Measurements from ENCODE around the gene INTS6. TPM values are rescaled to one million over a fixed set of nuclear protein-coding genes. Genes with fewer than 3 reads are reported as not detected.

INTS6 gene
- polyA plus RNA-seq, 4 donors = 8.9 to 23.8 (median 12.3) TPM

DNA sequence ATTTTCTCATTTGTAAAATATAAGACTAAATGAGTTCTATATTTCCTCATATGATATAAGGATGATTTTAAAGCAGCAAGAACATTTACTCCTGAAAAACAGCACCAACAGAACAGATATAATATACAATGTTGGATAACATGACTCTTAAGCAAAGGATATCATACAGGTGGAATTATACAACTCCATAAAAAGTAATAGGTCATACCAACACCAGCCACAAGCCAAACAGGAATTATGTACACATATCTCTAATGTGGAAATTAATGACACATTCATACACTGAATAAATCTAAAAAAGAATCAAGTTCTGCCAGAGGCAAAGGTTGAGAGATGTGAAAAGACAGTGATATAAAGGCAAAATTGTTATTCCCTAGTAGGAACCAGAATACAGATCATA lies 25.9 kb downstream of the INTS6 start:
- no peak for FAIRE-seq

DNA sequence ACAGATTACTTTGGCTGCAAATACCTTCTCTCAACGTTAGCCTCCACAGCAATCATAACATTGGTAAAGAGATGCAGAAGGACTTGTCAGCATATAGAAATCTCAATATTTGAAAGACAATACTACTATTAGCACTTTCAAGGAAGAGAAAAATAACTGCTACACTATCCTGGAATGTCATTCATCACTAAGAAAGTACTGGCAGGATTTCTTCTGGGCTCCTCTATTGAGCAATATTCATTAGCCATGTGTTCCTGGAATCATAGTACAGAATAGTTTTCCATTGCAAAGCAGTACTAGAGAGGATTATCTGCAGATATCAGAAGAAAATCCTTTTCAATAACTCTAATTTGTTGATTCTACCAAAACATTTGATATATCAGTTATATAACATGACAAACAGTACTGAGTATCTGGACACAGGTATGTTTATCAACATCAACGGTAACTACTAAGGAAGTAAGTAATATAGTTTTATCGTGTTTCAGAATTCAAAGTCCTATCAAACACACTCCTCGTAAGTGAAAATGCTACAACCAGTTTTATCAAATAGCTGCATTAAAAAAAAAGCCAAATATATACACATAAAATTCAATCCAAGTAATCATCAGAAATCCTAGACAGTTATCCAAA lies 27.3 kb downstream of the INTS6 start:
- DNase-seq (peak; percentile 40 to 72), FAIRE-seq (peak; percentile 97)
- no peaks in the 10 kb centered on the region for H3K9me3 ChIP-seq (ENCODE audit: control insufficient read depth in 2 of 2, insufficient read depth in 1 of 2, low read depth in 1 of 2, low read length in 1 of 2)
- no peaks in the 10 kb centered on the region for H3K27me3 ChIP-seq (ENCODE audit: control insufficient read depth in 3 of 3, insufficient read depth in 3 of 3, low read length in 3 of 3)
- peak overlapping the region in 2 of 3 donors; percentile 16 to 41 for H3K27ac ChIP-seq (ENCODE audit: low read depth in 1 of 3, low read length in 2 of 3)
- H3K4me3 ChIP-seq (ENCODE audit: low read depth in 1 of 3, low read length in 3 of 3) = no peak overlapping the region
- 16 to 56% (median 28%) methylated on average over 4 of the region's 4 CpGs for WGBS, 3 donors
- peaks cover 0 to 9% (median 3%) of the 10 kb centered on the region in 3 donors for H3K4me1 ChIP-seq (ENCODE audit: control insufficient read depth in 3 of 3, insufficient read depth in 2 of 3, low read depth in 1 of 3, low read length in 2 of 3)
- peaks cover 0 to 3% (median 2%) of the 10 kb centered on the region in 3 donors for H3K36me3 ChIP-seq (ENCODE audit: control insufficient read depth in 3 of 3, insufficient read depth in 2 of 3, low read depth in 1 of 3, low read length in 3 of 3)

More for the DNA sequence above, 25.9 kb downstream of the INTS6 start:
- H3K9me3 ChIP-seq (ENCODE audit: control insufficient read depth in 2 of 2, insufficient read depth in 1 of 2, low read depth in 1 of 2, low read length in 1 of 2) = no peaks in the 10 kb centered on the region
- H3K4me3 ChIP-seq (ENCODE audit: low read depth in 1 of 3, low read length in 3 of 3) = no peak overlapping the region
- peaks cover 0 to 9% (median 3%) of the 10 kb centered on the region in 3 donors for H3K4me1 ChIP-seq (ENCODE audit: control insufficient read depth in 3 of 3, insufficient read depth in 2 of 3, low read depth in 1 of 3, low read length in 2 of 3)
- peaks cover 0 to 4% (median 4%) of the 10 kb centered on the region in 3 donors for H3K36me3 ChIP-seq (ENCODE audit: control insufficient read depth in 3 of 3, insufficient read depth in 2 of 3, low read depth in 1 of 3, low read length in 3 of 3)
- H3K27me3 ChIP-seq (ENCODE audit: control insufficient read depth in 3 of 3, insufficient read depth in 3 of 3, low read length in 3 of 3) = no peaks in the 10 kb centered on the region
- H3K27ac ChIP-seq (ENCODE audit: low read depth in 1 of 3, low read length in 2 of 3) = no peak overlapping the region
- DNase-seq = peak in 1 of 2 donors; percentile 15

DNA sequence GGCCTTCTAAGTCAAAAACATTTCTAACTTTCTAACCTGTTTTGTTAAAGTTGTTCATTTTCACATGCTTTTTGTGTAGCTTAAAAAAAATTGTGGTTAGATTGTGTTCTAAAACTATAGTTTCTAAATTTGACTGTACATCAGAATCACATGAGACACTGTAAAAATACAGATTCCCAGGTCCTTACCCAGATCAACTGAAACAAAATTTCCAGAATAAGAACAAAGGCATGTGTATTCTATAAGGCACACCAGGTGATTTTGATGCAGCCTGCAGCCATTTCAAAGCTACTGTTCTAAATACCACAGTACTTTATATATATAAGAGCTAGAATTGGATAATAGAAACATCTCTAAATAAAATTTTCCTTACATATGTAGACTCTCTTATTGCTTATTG lies 29.1 kb downstream of the INTS6 start:
- peaks cover 0 to 9% (median 3%) of the 10 kb centered on the region in 3 donors for H3K4me1 ChIP-seq (ENCODE audit: control insufficient read depth in 3 of 3, insufficient read depth in 2 of 3, low read depth in 1 of 3, low read length in 2 of 3)
- DNase-seq (no peak), FAIRE-seq (no peak)
- H3K27me3 ChIP-seq (ENCODE audit: control insufficient read depth in 3 of 3, insufficient read depth in 3 of 3, low read length in 3 of 3) = no peaks in the 10 kb centered on the region
- no peak overlapping the region for H3K27ac ChIP-seq (ENCODE audit: low read depth in 1 of 3, low read length in 2 of 3)
- H3K4me3 ChIP-seq (ENCODE audit: low read depth in 1 of 3, low read length in 3 of 3) = no peak overlapping the region
- H3K9me3 ChIP-seq (ENCODE audit: control insufficient read depth in 2 of 2, insufficient read depth in 1 of 2, low read depth in 1 of 2, low read length in 1 of 2) = no peaks in the 10 kb centered on the region
- H3K36me3 ChIP-seq (ENCODE audit: control insufficient read depth in 3 of 3, insufficient read depth in 2 of 3, low read depth in 1 of 3, low read length in 3 of 3) = peaks cover 0 to 2% (median 2%) of the 10 kb centered on the region in 3 donors

DNA sequence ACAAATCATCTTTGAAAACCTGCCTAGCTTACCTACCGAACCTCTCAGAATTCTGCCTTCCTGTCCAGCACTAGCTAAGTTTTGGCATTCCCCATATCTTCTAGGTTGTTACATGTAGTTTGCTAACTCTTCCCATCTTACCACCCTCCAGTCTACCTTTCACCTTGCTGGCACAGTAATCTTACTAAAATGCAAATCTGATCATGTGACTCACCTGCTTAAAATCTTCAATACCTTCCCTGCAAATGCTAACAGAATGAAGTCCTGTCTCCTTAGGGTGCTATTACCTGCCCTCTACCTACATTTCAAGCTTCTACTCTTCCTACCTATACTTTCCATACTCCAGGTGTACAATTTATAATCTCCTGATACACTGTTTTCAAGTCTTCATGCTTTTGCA lies 30.4 kb downstream of the INTS6 start:
- Histone ChIP-seq H3K4me3 (ENCODE audit: low read depth in 1 of 3, low read length in 3 of 3) (no peak overlapping the region), H3K9me3 (ENCODE audit: control insufficient read depth in 2 of 2, insufficient read depth in 1 of 2, low read depth in 1 of 2, low read length in 1 of 2) (no peaks in the 10 kb centered on the region), H3K27ac (ENCODE audit: low read depth in 1 of 3, low read length in 2 of 3) (no peak overlapping the region), H3K36me3 (ENCODE audit: control insufficient read depth in 3 of 3, insufficient read depth in 2 of 3, low read depth in 1 of 3, low read length in 3 of 3) (peaks cover 0 to 5% (median 1%) of the 10 kb centered on the region in 3 donors), H3K27me3 (ENCODE audit: control insufficient read depth in 3 of 3, insufficient read depth in 3 of 3, low read length in 3 of 3) (no peaks in the 10 kb centered on the region), H3K4me1 (ENCODE audit: control insufficient read depth in 3 of 3, insufficient read depth in 2 of 3, low read depth in 1 of 3, low read length in 2 of 3) (peaks cover 0 to 9% (median 3%) of the 10 kb centered on the region in 3 donors)
- FAIRE-seq = no peak
- 79 to 89% (median 83%) methylated on average over 1 of the region's 1 CpG for WGBS, 3 donors
- no peak for DNase-seq

DNA sequence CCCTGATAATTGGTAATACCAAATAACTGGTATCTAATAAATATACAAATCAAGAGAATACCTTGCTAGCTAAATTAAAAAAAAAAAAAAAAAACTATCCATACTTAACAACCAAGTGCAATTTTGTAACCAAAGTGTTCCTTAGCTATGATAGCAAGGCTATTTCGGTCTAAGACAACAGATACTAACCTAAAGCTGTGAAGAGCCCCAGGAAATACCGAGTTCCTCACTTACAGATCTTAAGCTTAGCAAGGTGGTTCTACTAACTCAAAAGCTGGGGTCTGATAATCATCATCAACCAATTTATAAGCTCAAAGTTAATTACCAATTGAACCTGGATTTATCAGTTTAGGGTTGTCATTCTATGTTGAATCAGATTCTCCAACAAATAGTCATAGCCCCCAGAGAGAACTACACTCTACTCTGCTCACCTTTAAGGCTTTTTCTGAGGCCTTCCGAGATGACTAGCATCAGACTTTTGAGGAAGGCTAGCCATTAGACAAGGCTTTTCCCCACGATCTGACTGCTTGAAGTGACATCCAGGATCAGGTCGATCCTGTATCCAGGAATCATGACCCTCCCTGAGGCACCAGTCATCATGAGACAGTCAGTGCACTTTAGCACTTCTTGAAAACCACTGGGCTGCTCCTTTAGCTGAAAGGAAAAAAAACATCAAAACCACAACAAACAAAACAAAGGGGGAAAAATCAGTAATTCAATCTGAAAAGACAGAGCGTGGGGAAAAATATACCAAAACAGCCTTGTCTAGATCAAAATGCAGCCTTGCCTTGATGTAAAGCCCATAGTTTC lies 31.9 kb downstream of the INTS6 start:
- FAIRE-seq (no peak), DNase-seq (peak in 1 of 2 donors; percentile 6)
- H3K4me1 ChIP-seq (ENCODE audit: control insufficient read depth in 3 of 3, insufficient read depth in 2 of 3, low read depth in 1 of 3, low read length in 2 of 3) = peaks cover 0 to 7% (median 3%) of the 10 kb centered on the region in 3 donors
- H3K36me3 ChIP-seq (ENCODE audit: control insufficient read depth in 3 of 3, insufficient read depth in 2 of 3, low read depth in 1 of 3, low read length in 3 of 3) = peaks cover 0 to 5% (median 2%) of the 10 kb centered on the region in 3 donors
- H3K27me3 ChIP-seq (ENCODE audit: control insufficient read depth in 3 of 3, insufficient read depth in 3 of 3, low read length in 3 of 3) = no peaks in the 10 kb centered on the region
- no peak overlapping the region for H3K27ac ChIP-seq (ENCODE audit: low read depth in 1 of 3, low read length in 2 of 3)
- H3K4me3 ChIP-seq (ENCODE audit: low read depth in 1 of 3, low read length in 3 of 3) = no peak overlapping the region
- H3K9me3 ChIP-seq (ENCODE audit: control insufficient read depth in 2 of 2, insufficient read depth in 1 of 2, low read depth in 1 of 2, low read length in 1 of 2) = no peaks in the 10 kb centered on the region
- WGBS, 3 donors = 75 to 78% (median 76%) methylated on average over 6 of the region's 6 CpGs

DNA sequence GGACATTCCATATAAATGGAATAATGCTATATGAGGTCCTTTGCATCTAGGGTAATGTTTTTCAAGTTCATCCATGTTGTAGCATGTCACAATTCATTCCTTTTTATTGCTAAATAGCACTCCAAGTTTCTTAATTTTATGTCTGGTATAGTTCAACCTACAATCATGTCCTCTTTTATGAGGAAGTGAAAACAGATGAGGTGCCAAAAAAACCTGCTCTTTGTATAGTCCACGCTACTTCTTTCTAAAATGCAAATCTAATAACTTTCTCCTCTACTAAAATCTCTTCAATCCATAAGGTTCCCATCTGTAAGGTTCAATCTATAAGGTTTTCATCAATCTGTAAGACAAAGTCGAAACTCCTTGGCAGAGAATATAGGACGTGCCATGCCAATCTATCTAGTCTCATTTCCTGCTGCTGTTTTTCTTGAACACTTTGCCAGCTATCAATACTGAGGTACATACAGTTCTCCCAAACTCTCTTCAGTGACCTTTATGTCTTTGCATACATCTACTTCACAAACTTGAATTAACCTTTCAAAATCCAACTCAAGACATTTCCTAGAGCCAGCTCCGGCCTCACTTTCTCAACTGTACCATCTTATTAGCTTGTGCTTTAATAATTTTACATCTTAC lies 33.7 kb downstream of the INTS6 start:
- FAIRE-seq = no peak
- peaks cover 0 to 4% (median 0%) of the 10 kb centered on the region in 3 donors for H3K4me1 ChIP-seq (ENCODE audit: control insufficient read depth in 3 of 3, insufficient read depth in 2 of 3, low read depth in 1 of 3, low read length in 2 of 3)
- WGBS, 3 donors = 85 to 91% (median 88%) methylated on average over 4 of the region's 4 CpGs

DNA sequence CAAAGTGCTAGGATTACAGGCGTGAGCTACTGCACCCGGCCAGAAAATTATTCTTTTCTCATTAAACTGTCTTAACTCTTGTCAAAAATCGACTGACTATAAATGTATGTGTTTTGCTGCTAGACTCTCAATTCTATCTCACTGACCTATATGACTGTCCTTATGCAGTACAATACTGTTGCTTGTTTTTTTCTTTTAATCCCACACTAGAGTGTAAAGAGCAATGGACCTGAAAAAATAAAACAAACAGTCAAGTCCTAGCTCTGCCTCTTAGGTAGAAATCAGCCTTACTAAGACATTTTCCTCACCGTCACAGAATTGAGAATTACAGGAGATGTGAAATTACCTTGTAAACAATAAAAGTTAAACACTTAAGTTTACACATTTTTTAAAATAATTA lies 35.1 kb downstream of the INTS6 start:
- no peak for FAIRE-seq
- Histone ChIP-seq H3K27me3 (ENCODE audit: control insufficient read depth in 3 of 3, insufficient read depth in 3 of 3, low read length in 3 of 3) (no peaks in the 10 kb centered on the region), H3K9me3 (ENCODE audit: control insufficient read depth in 2 of 2, insufficient read depth in 1 of 2, low read depth in 1 of 2, low read length in 1 of 2) (peaks cover 0 to 3% of the 10 kb centered on the region in 2 donors), H3K36me3 (ENCODE audit: control insufficient read depth in 3 of 3, insufficient read depth in 2 of 3, low read depth in 1 of 3, low read length in 3 of 3) (peaks cover 0 to 6% (median 2%) of the 10 kb centered on the region in 3 donors), H3K27ac (ENCODE audit: low read depth in 1 of 3, low read length in 2 of 3) (no peak overlapping the region), H3K4me3 (ENCODE audit: low read depth in 1 of 3, low read length in 3 of 3) (no peak overlapping the region), H3K4me1 (ENCODE audit: control insufficient read depth in 3 of 3, insufficient read depth in 2 of 3, low read depth in 1 of 3, low read length in 2 of 3) (peaks cover 0 to 3% (median 0%) of the 10 kb centered on the region in 3 donors)
- DNase-seq = no peak
- 70 to 92% (median 82%) methylated on average over 4 of the region's 4 CpGs for WGBS, 3 donors

More for the DNA sequence above, 33.7 kb downstream of the INTS6 start:
- Histone ChIP-seq H3K4me3 (ENCODE audit: low read depth in 1 of 3, low read length in 3 of 3) (no peak overlapping the region), H3K27ac (ENCODE audit: low read depth in 1 of 3, low read length in 2 of 3) (no peak overlapping the region), H3K27me3 (ENCODE audit: control insufficient read depth in 3 of 3, insufficient read depth in 3 of 3, low read length in 3 of 3) (no peaks in the 10 kb centered on the region), H3K9me3 (ENCODE audit: control insufficient read depth in 2 of 2, insufficient read depth in 1 of 2, low read depth in 1 of 2, low read length in 1 of 2) (peaks cover 0 to 3% of the 10 kb centered on the region in 2 donors), H3K36me3 (ENCODE audit: control insufficient read depth in 3 of 3, insufficient read depth in 2 of 3, low read depth in 1 of 3, low read length in 3 of 3) (peaks cover 0 to 5% (median 2%) of the 10 kb centered on the region in 3 donors)
- no peak for DNase-seq

DNA sequence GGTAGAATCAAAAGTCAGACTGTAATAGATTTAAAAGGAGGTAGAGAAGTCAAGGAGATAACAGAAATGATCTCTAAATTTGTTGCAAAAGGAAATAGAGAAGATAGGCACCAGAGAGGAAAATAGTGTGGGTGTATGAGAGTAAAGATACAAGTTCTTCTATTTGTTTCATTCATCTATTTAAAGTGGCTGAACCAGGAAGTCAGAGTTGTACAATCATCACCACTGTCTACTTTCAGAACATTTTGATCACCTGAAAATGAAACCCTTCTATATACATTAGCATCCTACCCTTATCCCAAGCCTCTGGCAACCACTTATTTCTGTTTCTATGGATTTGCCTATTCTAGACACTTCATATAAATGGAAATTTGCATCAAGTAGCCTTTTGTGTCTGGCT lies 36.7 kb downstream of the INTS6 start:
- Histone ChIP-seq H3K36me3 (ENCODE audit: control insufficient read depth in 3 of 3, insufficient read depth in 2 of 3, low read depth in 1 of 3, low read length in 3 of 3) (peaks cover 0 to 8% (median 5%) of the 10 kb centered on the region in 3 donors), H3K27ac (ENCODE audit: low read depth in 1 of 3, low read length in 2 of 3) (no peak overlapping the region), H3K9me3 (ENCODE audit: control insufficient read depth in 2 of 2, insufficient read depth in 1 of 2, low read depth in 1 of 2, low read length in 1 of 2) (peaks cover 0 to 3% of the 10 kb centered on the region in 2 donors), H3K4me1 (ENCODE audit: control insufficient read depth in 3 of 3, insufficient read depth in 2 of 3, low read depth in 1 of 3, low read length in 2 of 3) (no peaks in the 10 kb centered on the region), H3K4me3 (ENCODE audit: low read depth in 1 of 3, low read length in 3 of 3) (no peak overlapping the region), H3K27me3 (ENCODE audit: control insufficient read depth in 3 of 3, insufficient read depth in 3 of 3, low read length in 3 of 3) (no peaks in the 10 kb centered on the region)
- no peak for FAIRE-seq
- no peak for DNase-seq
